Parathyroid adenoma (tissue), 2 donors: ENCODE measurements around the gene FBXW12.

Source experiments
- H2AFZ ChIP-seq: fragments of 300-600 bp; sonication (generic); one replicate; pipeline ENCODE4 v1.7.0; 2017; ENCODE audit warnings: antibody characterized with exemption, mild to moderate bottlenecking
- H3K27ac ChIP-seq: fragments of 300-600 bp; sonication (generic); one replicate; pipeline ENCODE4 v1.7.0; 2017
- H3K27me3 ChIP-seq: fragments of 300-600 bp; sonication (generic); one replicate; pipeline ENCODE4 v1.7.0; 2017; ENCODE audit warnings: low read length; ENCODE audit not compliant: control insufficient read depth, insufficient read depth
- H3K36me3 ChIP-seq: fragments of 300-600 bp; sonication (generic); one replicate; pipeline ENCODE4 v1.7.0; 2017; ENCODE audit warnings: low read length; ENCODE audit not compliant: control insufficient read depth, insufficient read depth
- H3K4me1 ChIP-seq: fragments of 300-600 bp; sonication (generic); one replicate; pipeline ENCODE4 v1.7.0; 2017; ENCODE audit warnings: control low read depth
- H3K4me2 ChIP-seq: fragments of 300-600 bp; sonication (generic); one replicate; pipeline ENCODE4 v1.7.0; 2017; ENCODE audit warnings: low read length
- H3K4me3 ChIP-seq: fragments of 300-600 bp; sonication (generic); one replicate; pipeline ENCODE4 v1.7.0; 2017; ENCODE audit warnings: low read depth, low read length
- H3K79me2 ChIP-seq: fragments of 300-600 bp; sonication (generic); one replicate; pipeline ENCODE4 v1.7.0; 2017; ENCODE audit warnings: control low read depth
- H3K9ac ChIP-seq: fragments of 300-600 bp; sonication (generic); one replicate; pipeline ENCODE4 v1.7.0; 2017; ENCODE audit warnings: mild to moderate bottlenecking
- H3K9me3 ChIP-seq: fragments of 300-600 bp; sonication (generic); one replicate; pipeline ENCODE4 v1.7.0; 2017; ENCODE audit warnings: low read length; ENCODE audit not compliant: control insufficient read depth
- CTCF ChIP-seq: fragments of 300-600 bp; sonication (generic); IDR thresholded peaks from one replicate; pipeline ENCODE4 v1.7.0; 2017; ENCODE audit warnings: antibody characterized with exemption, mild to moderate bottlenecking
- donor health status: primary hyperparathyroidism.

The FBXW12 gene

GRCh38 chr3:48415251-48415953, 43.4 kb downstream of the FBXW12 start:
- Histone ChIP-seq H3K27me3 (no peaks in the 10 kb centered on the region), H3K4me2 (no peak overlapping the region), H3K4me3 (no peak overlapping the region), H3K9ac (no peak overlapping the region), H3K4me1 (no peaks in the 10 kb centered on the region), H2AFZ (no peak overlapping the region), H3K36me3 (no peaks in the 10 kb centered on the region), H3K27ac (no peak overlapping the region), H3K9me3 (no peaks in the 10 kb centered on the region), H3K79me2 (no peaks in the 10 kb centered on the region)
- TF ChIP-seq CTCF = no peak

GRCh38 chr3:48416091-48416505, 44.1 kb downstream of the FBXW12 start:
- Histone ChIP-seq H3K36me3 (no peaks in the 10 kb centered on the region), H3K4me3 (no peak overlapping the region), H3K27me3 (no peaks in the 10 kb centered on the region), H3K27ac (no peak overlapping the region), H3K79me2 (no peaks in the 10 kb centered on the region), H3K9ac (no peak overlapping the region), H2AFZ (no peak overlapping the region), H3K9me3 (no peaks in the 10 kb centered on the region), H3K4me1 (no peaks in the 10 kb centered on the region), H3K4me2 (no peak overlapping the region)
- TF ChIP-seq CTCF = no peak

GRCh38 chr3:48416546-48416945, 44.5 kb downstream of the FBXW12 start:
- no peak overlapping the region for H3K27ac ChIP-seq
- H3K27me3 ChIP-seq = no peaks in the 10 kb centered on the region
- H3K9me3 ChIP-seq = no peaks in the 10 kb centered on the region
- no peak for TF ChIP-seq CTCF
- H3K4me1 ChIP-seq = no peaks in the 10 kb centered on the region
- no peaks in the 10 kb centered on the region for H3K36me3 ChIP-seq
- no peak overlapping the region for H3K9ac ChIP-seq
- H3K4me3 ChIP-seq = no peak overlapping the region
- H2AFZ ChIP-seq = no peak overlapping the region
- H3K79me2 ChIP-seq = no peaks in the 10 kb centered on the region
- H3K4me2 ChIP-seq = no peak overlapping the region

- Histone ChIP-seq H3K36me3 (no peaks in the 10 kb centered on the region), H3K4me1 (no peaks in the 10 kb centered on the region), H3K4me3 (no peak overlapping the region), H3K4me2 (no peak overlapping the region), H3K27me3 (no peaks in the 10 kb centered on the region), H2AFZ (no peak overlapping the region), H3K79me2 (no peaks in the 10 kb centered on the region), H3K27ac (no peak overlapping the region), H3K9ac (no peak overlapping the region), H3K9me3 (no peaks in the 10 kb centered on the region)
- TF ChIP-seq CTCF = no peak
Measured at GRCh38 chr3:48417529-48418108, 45.6 kb downstream of the FBXW12 start.

- Histone ChIP-seq H3K27ac (no peak overlapping the region), H3K36me3 (no peaks in the 10 kb centered on the region), H3K27me3 (no peaks in the 10 kb centered on the region), H3K4me3 (no peak overlapping the region), H3K4me1 (no peaks in the 10 kb centered on the region), H3K4me2 (no peak overlapping the region), H3K9ac (no peak overlapping the region), H3K79me2 (no peaks in the 10 kb centered on the region), H2AFZ (no peak overlapping the region), H3K9me3 (no peaks in the 10 kb centered on the region)
- no peak for TF ChIP-seq CTCF
Measured at GRCh38 chr3:48418140-48418539, 46.1 kb downstream of the FBXW12 start.
